GDM1 (cell line): Measurements from ENCODE around the gene RGS7.
"Not testable (repeated sequence)": the region's sequence is repeated elsewhere in the genome, so short reads cannot be mapped to it uniquely, and the experiment has no call there.

ENCODE experiments used
- DNase-seq: peaks from one replicate; lab custom pipeline; 2025; lab: John Stamatoyannopoulos, UW

Gene RGS7

GRCh38 chr1:241208910-241209379 is 148.1 kb downstream of the RGS7 start:
- no peak for DNase-seq

- DNase-seq: no peak
Observed at GRCh38 chr1:241203817-241204216, 153.2 kb downstream of the RGS7 start.

- no peak for DNase-seq
Observed at GRCh38 chr1:241202401-241202800, 154.6 kb downstream of the RGS7 start.

GRCh38 chr1:241186716-241187115 is 170.3 kb downstream of the RGS7 start:
- no peak for DNase-seq

- DNase-seq: no peak
Observed at GRCh38 chr1:241181971-241182370, 175.0 kb downstream of the RGS7 start.

- no peak for DNase-seq
Observed at GRCh38 chr1:241181471-241181870, 175.5 kb downstream of the RGS7 start.

GRCh38 chr1:241180569-241180968 is 176.4 kb downstream of the RGS7 start:
- no peak for DNase-seq

- DNase-seq: no peak
Observed at GRCh38 chr1:241177660-241178059, 179.3 kb downstream of the RGS7 start.

GRCh38 chr1:241172486-241172885 is 184.5 kb downstream of the RGS7 start:
- DNase-seq: no peak

GRCh38 chr1:241171991-241172390 is 185.0 kb downstream of the RGS7 start:
- no peak for DNase-seq

GRCh38 chr1:241167121-241167630 is 189.8 kb downstream of the RGS7 start:
- DNase-seq: no peak

GRCh38 chr1:241166625-241167024 is 190.4 kb downstream of the RGS7 start:
- no peak for DNase-seq

GRCh38 chr1:241165256-241165655 is 191.7 kb downstream of the RGS7 start:
- DNase-seq: not testable (repeated sequence)

GRCh38 chr1:241163363-241163762 is 193.6 kb downstream of the RGS7 start:
- no peak for DNase-seq

GRCh38 chr1:241161188-241161689 is 195.8 kb downstream of the RGS7 start:
- DNase-seq: no peak

- no peak for DNase-seq
Observed at GRCh38 chr1:241157435-241157834, 199.6 kb downstream of the RGS7 start.

GRCh38 chr1:241156231-241156965 is 200.6 kb downstream of the RGS7 start:
- DNase-seq: no peak

GRCh38 chr1:241145881-241146280 is 211.1 kb downstream of the RGS7 start:
- no peak for DNase-seq

- DNase-seq: no peak
Observed at GRCh38 chr1:241143765-241144442, 213.1 kb downstream of the RGS7 start.

- no peak for DNase-seq
Observed at GRCh38 chr1:241142493-241142892, 214.5 kb downstream of the RGS7 start.

- DNase-seq: not testable (repeated sequence)
Observed at GRCh38 chr1:241141646-241142045, 215.4 kb downstream of the RGS7 start.

- DNase-seq: no peak
Observed at GRCh38 chr1:241140670-241141069, 216.3 kb downstream of the RGS7 start.

GRCh38 chr1:241139047-241139446 is 218.0 kb downstream of the RGS7 start:
- DNase-seq: no peak
